ENCODE data around the gene OR5K2. TPM values are rescaled to one million over a fixed set of nuclear protein-coding genes. Genes with fewer than 3 reads are reported as not detected.

OR5K2 gene
- total RNA-seq, 1 donor from 2014 or later = not detected

- Histone ChIP-seq H3K4me3 (no peak overlapping the region), H3K9me3 (replicated peaks) (no peaks in the 10 kb centered on the region), H3K36me3 (no peaks in the 10 kb centered on the region), H3K4me1 (no peaks in the 10 kb centered on the region), H3K27me3 (ENCODE audit: low read depth) (no peaks in the 10 kb centered on the region), H3K27ac (replicated peaks) (no peak overlapping the region)
- TF ChIP-seq CTCF (IDR thresholded peaks at IDR 0.05; ENCODE audit: borderline replicate concordance) = no peak
- intact Hi-C loops (cut with micrococcal nuclease) = no loop called here
- DNase-seq = no peak
These were observed 32.5 kb downstream of the OR5K2 start for GRCh38 chr3:98529856-98530459.

GRCh38 chr3:98530676-98531075 is 33.2 kb downstream of the OR5K2 start:
- Histone ChIP-seq H3K27ac (replicated peaks) (no peak overlapping the region), H3K9me3 (replicated peaks) (no peaks in the 10 kb centered on the region), H3K36me3 (no peaks in the 10 kb centered on the region), H3K4me3 (no peak overlapping the region), H3K27me3 (ENCODE audit: low read depth) (no peaks in the 10 kb centered on the region), H3K4me1 (no peaks in the 10 kb centered on the region)
- no peak for DNase-seq
- intact Hi-C loops (cut with micrococcal nuclease) = no loop called here
- no peak for TF ChIP-seq CTCF (IDR thresholded peaks at IDR 0.05; ENCODE audit: borderline replicate concordance)

GRCh38 chr3:98531622-98532274 is 34.3 kb downstream of the OR5K2 start, which contains the start of gene GPR15:
GPR15 (plus strand) TSS chr3:98531978; CDS start chr3:98532034, 56 bp downstream.
- intact Hi-C loops (cut with micrococcal nuclease) = no loop called here
- no peak for TF ChIP-seq CTCF (IDR thresholded peaks at IDR 0.05; ENCODE audit: borderline replicate concordance)

GRCh38 chr3:98532275-98532637 is 34.8 kb downstream of the OR5K2 start:
- no peak overlapping the region for H3K27ac ChIP-seq (replicated peaks)
- no peaks in the 10 kb centered on the region for H3K4me1 ChIP-seq
- intact Hi-C loops (cut with micrococcal nuclease) = no loop called here
- no peak overlapping the region for H3K4me3 ChIP-seq
- no peaks in the 10 kb centered on the region for H3K36me3 ChIP-seq
- no peak for TF ChIP-seq CTCF (IDR thresholded peaks at IDR 0.05; ENCODE audit: borderline replicate concordance)
- H3K27me3 ChIP-seq (ENCODE audit: low read depth) = no peaks in the 10 kb centered on the region
- H3K9me3 ChIP-seq (replicated peaks) = no peaks in the 10 kb centered on the region
- no peak for DNase-seq

More at GRCh38 chr3:98531622-98532274, 34.3 kb downstream of the OR5K2 start, which contains the start of gene GPR15:
- Histone ChIP-seq H3K36me3 (no peaks in the 10 kb centered on the region), H3K4me1 (no peaks in the 10 kb centered on the region), H3K9me3 (replicated peaks) (no peaks in the 10 kb centered on the region), H3K4me3 (no peak within 1 kb of the TSS), H3K27me3 (ENCODE audit: low read depth) (no peaks in the 10 kb centered on the region), H3K27ac (replicated peaks) (no peak within 1 kb of the TSS)
- DNase-seq = no peak

- Histone ChIP-seq H3K36me3 (no peaks in the 10 kb centered on the region), H3K4me3 (no peak overlapping the region), H3K27ac (replicated peaks) (no peak overlapping the region), H3K27me3 (ENCODE audit: low read depth) (no peaks in the 10 kb centered on the region), H3K4me1 (no peaks in the 10 kb centered on the region), H3K9me3 (replicated peaks) (no peaks in the 10 kb centered on the region)
- no peak for TF ChIP-seq CTCF (IDR thresholded peaks at IDR 0.05; ENCODE audit: borderline replicate concordance)
- intact Hi-C loops (cut with micrococcal nuclease) = no loop called here
- DNase-seq = no peak
These were observed 35.5 kb downstream of the OR5K2 start for GRCh38 chr3:98532709-98533571.
